Loucy (cell line): ENCODE data around the gene ARHGAP1.

Experiments used
- EZH2phosphoT487 ChIP-seq: fragments of 200-600 bp; IDR thresholded peaks from 2 replicates; pipeline ENCODE4 v1.6.1; 2018; ENCODE audit warnings: antibody characterized with exemption, mild to moderate bottlenecking, moderate library complexity, borderline replicate concordance
- TF ChIP-seq, protein P1 (sequence below): fragments of 200-600 bp; sonication (generic); conservative IDR thresholded peaks from 2 replicates; pipeline ENCODE4 v1.5.1; 2014; ENCODE audit warnings: mild to moderate bottlenecking, antibody characterized with exemption, low read length

DNA sequence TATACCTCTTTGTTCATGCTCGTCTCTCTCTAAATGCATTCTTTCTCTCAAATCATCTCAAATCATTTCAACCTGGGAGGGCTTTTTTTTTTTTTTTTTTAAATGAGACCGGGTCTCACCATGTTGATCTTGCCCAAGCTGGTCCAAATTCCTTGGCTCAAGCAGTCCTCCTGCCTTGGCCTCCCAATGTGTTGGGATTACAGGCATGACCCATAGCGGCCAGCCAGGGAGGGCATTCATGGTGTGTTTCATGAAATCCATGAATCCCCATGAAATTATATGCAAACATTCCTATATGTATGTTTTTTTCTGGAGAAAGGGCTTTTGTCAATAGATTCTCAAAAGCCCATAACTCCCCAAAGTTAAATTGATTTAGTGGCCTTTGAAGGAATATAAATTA, 56.9 kb downstream of the ARHGAP1 start:
- TF ChIP-seq, protein P1, sequence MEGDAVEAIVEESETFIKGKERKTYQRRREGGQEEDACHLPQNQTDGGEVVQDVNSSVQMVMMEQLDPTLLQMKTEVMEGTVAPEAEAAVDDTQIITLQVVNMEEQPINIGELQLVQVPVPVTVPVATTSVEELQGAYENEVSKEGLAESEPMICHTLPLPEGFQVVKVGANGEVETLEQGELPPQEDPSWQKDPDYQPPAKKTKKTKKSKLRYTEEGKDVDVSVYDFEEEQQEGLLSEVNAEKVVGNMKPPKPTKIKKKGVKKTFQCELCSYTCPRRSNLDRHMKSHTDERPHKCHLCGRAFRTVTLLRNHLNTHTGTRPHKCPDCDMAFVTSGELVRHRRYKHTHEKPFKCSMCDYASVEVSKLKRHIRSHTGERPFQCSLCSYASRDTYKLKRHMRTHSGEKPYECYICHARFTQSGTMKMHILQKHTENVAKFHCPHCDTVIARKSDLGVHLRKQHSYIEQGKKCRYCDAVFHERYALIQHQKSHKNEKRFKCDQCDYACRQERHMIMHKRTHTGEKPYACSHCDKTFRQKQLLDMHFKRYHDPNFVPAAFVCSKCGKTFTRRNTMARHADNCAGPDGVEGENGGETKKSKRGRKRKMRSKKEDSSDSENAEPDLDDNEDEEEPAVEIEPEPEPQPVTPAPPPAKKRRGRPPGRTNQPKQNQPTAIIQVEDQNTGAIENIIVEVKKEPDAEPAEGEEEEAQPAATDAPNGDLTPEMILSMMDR, result no peak
- no peak for TF ChIP-seq EZH2phosphoT487
